ENCODE results near the gene SYNDIG1L.

GRCh38 chr14:74368026-74368425 lies 58.0 kb downstream of the SYNDIG1L start:
- TF ChIP-seq CTCF (IDR thresholded peaks at IDR 0.05), result no peak
- no peak for TF ChIP-seq POLR2A (IDR thresholded peaks at IDR 0.05)

Data from testis (tissue), 2 donors.